Transverse colon (tissue), 4 donors: ENCODE data around the gene MUC6. TPM values are rescaled to one million over a fixed set of nuclear protein-coding genes. Genes with fewer than 3 reads are reported as not detected.

Experiments used
- DNase-seq: peaks from one replicate; pipeline ENCODE4 v3.0.0-alpha.2; 2019
- H3K27ac ChIP-seq, 4 donors: fragments of 200-600 bp; sonication (generic); 2 replicates each; pipeline ENCODE4 v1.5.1; 2016 to 2018; ENCODE audit warnings: inconsistent platforms in 4 of 4
- H3K27me3 ChIP-seq: fragments of 200-600 bp; sonication (generic); 2 replicates; pipeline ENCODE4 v1.5.1; 2017; ENCODE audit warnings: inconsistent platforms
- H3K36me3 ChIP-seq, 4 donors: fragments of 200-600 bp; sonication (generic); 2 replicates each; pipeline ENCODE4 v1.5.1; 2017 to 2019; ENCODE audit warnings: inconsistent platforms in 4 of 4
- H3K4me1 ChIP-seq, 4 donors: fragments of 200-600 bp; sonication (generic); 2 replicates each; pipeline ENCODE4 v1.5.1; 2017 to 2020; ENCODE audit warnings: inconsistent platforms in 4 of 4
- H3K4me3 ChIP-seq, 4 donors: fragments of 200-600 bp; sonication (generic); 1 replicate in 1 of 4; 2 replicates in 3 of 4; pipeline versions ENCODE4 v1.5.1 to v1.6.1; 2017 to 2019; ENCODE audit warnings: inconsistent platforms in 4 of 4
- H3K9me3 ChIP-seq, 2 donors: fragments of 200-600 bp; sonication (generic); 2 replicates each; pipeline ENCODE4 v1.5.1; 2017 to 2019; ENCODE audit warnings: inconsistent platforms in 2 of 2
- EP300 ChIP-seq: sonication (generic); formaldehyde crosslinking; IDR thresholded peaks from one replicate; pipeline ENCODE4 v1.6.1; 2017; ENCODE audit warnings: antibody characterized with exemption, low read depth
- POLR2A ChIP-seq: fragments of 450-650 bp; IDR thresholded peaks from one replicate; pipeline ENCODE4 v1.6.1; 2016; ENCODE audit warnings: antibody characterized with exemption, mild to moderate bottlenecking, moderate library complexity
- POLR2AphosphoS5 ChIP-seq, 3 donors: sonication (generic); formaldehyde crosslinking; IDR thresholded peaks; one replicate each; pipeline ENCODE4 v1.6.1; 2016; ENCODE audit warnings: antibody characterized with exemption in 3 of 3
- WGBS, 2 donors: methylation state at CpG; one replicate each; pipeline ENCODE4 v1.1.5; 2018; ENCODE audit warnings: low coverage in 1 of 2; 5-methylcytosine and 5-hydroxymethylcytosine counted together
- in situ Hi-C, 4 donors: fragments of 200-750 bp; cut with MboI; loops; one replicate each; pipeline versions ENCODE4 v1.15.0 to v1.15.1; 2017; ENCODE audit warnings: low sequenced_read_pairs in 3 of 4, low pct_ligation_motif_present in 1 of 4, low pct_unique_long_range_greater_than_20kb in 1 of 4
- intact Hi-C: fragments of 100-400 bp; cut with DNase I; formaldehyde crosslinking; loops from one replicate; pipeline ENCODE4 v1.15.1; 2023; ENCODE audit warnings: low total_unique reads
- total RNA-seq, 4 donors: library from RNA; depleted of rRNA; stranded (reverse); fragments of >200 nt; gene quantifications; one replicate each; pipeline ENCODE4 v1.1.0, GENCODE V29; 2016
- TF ChIP-seq, protein P1 (sequence below), 5 experiments: fragments of 200-600 bp in 3 of 5; fragments of 450-650 bp in 2 of 5; sonication (generic) in 3 of 5; IDR thresholded peaks; 1 replicate in 2 of 5; 2 replicates in 3 of 5; pipeline ENCODE4 v1.5.1; 2016 to 2017; ENCODE audit warnings: antibody characterized with exemption in 5 of 5, inconsistent platforms in 3 of 5, mild to moderate bottlenecking in 2 of 5, moderate library complexity in 1 of 5

Gene MUC6
- total RNA-seq, 4 donors from 2014 or later = not detected

GRCh38 chr11:1035577-1036283 is 788 bp downstream of the MUC6 start:
- no peaks in the 10 kb centered on the region for H3K4me1 ChIP-seq
- TF ChIP-seq, protein P1, sequence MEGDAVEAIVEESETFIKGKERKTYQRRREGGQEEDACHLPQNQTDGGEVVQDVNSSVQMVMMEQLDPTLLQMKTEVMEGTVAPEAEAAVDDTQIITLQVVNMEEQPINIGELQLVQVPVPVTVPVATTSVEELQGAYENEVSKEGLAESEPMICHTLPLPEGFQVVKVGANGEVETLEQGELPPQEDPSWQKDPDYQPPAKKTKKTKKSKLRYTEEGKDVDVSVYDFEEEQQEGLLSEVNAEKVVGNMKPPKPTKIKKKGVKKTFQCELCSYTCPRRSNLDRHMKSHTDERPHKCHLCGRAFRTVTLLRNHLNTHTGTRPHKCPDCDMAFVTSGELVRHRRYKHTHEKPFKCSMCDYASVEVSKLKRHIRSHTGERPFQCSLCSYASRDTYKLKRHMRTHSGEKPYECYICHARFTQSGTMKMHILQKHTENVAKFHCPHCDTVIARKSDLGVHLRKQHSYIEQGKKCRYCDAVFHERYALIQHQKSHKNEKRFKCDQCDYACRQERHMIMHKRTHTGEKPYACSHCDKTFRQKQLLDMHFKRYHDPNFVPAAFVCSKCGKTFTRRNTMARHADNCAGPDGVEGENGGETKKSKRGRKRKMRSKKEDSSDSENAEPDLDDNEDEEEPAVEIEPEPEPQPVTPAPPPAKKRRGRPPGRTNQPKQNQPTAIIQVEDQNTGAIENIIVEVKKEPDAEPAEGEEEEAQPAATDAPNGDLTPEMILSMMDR (IDR thresholded peaks at IDR 0.05) = no peak
- TF ChIP-seq POLR2AphosphoS5 (IDR thresholded peaks at IDR 0.05) (no peak), POLR2A (no peak), EP300 (no peak)
- H3K27me3 ChIP-seq = peaks cover 28% of the 10 kb centered on the region
- H3K36me3 ChIP-seq = no peaks in the 10 kb centered on the region
- no peak for DNase-seq
- no peaks in the 10 kb centered on the region for H3K9me3 ChIP-seq
- intact Hi-C loops = no loop called here
- H3K27ac ChIP-seq = no peak overlapping the region
- in situ Hi-C loops = loop anchor here in 3 of 4 donors (25.0 kb wide), 2 partner anchors 123 to 173 kb away; partner anchors contain the start of gene CHID1 (in 1 of the 3)
- no peak overlapping the region for H3K4me3 ChIP-seq
- WGBS, 2 donors = 79% methylated on average over 25 of the region's 29 CpGs; no CpG with 5 or more reads in 1 of the 2 donors

DNA sequence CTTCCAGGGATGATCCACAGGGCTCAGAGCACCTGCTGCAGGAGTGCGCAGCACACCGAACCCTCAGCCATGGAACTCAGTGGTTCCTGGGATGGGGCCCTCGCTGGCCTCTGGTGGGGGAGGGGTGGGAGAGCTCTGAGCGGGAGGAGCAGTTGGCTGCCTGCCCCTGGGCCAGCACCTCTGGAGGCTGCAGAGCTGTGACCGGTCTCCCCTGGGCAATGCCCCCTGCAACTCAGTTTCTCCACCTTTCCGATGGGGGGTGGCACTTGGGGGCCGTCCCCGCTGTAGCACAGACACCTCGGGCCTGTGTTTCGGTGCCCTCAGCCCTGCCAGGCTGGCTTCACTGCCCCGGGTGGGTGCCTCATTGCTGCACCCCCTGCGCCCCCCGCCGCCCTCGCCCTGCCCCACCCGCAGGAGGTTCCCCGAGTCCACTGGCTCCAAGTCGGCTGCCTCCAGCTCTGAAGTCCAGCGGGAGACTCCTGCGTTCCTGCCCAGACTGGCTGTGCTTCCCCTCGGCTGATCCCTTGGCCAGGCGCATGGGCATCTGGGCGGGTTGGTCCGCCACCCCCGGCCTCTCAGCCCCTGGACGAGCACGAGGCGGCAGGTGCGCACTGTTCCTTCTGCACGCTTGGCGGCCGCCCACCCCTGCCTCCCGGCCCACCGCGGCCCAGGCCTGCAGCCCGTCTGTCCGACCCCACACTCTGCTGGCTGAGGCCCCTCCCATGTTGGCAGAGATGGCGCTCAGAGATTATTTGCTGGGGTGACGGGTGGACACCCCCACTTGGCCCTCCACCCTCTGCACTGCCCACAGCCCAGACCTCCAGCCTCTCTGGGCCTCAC is 1.8 kb downstream of the MUC6 start:
- H3K4me1 ChIP-seq = no peaks in the 10 kb centered on the region
- intact Hi-C loops (no loop called here), in situ Hi-C loops (loop anchor here in 3 of 4 donors (25.0 kb wide), 2 partner anchors 122 to 172 kb away; partner anchors contain the start of gene CHID1 (in 1 of the 3))
- no peak for TF ChIP-seq POLR2A
- TF ChIP-seq POLR2AphosphoS5 (IDR thresholded peaks at IDR 0.05) = no peak
- TF ChIP-seq, protein P1 (IDR thresholded peaks at IDR 0.05) = no peak
- TF ChIP-seq EP300 = no peak
- no peaks in the 10 kb centered on the region for H3K36me3 ChIP-seq
- WGBS, 2 donors = 68% methylated on average over 35 of the region's 39 CpGs; no CpG with 5 or more reads in 1 of the 2 donors
- H3K27me3 ChIP-seq = peaks cover 29% of the 10 kb centered on the region
- no peak for DNase-seq
- no peaks in the 10 kb centered on the region for H3K9me3 ChIP-seq
- no peak overlapping the region for H3K27ac ChIP-seq
- no peak overlapping the region for H3K4me3 ChIP-seq

GRCh38 chr11:1034001-1034400 is 2.5 kb downstream of the MUC6 start:
- WGBS, 2 donors = 85% methylated on average over 8 of the region's 8 CpGs; no CpG with 5 or more reads in 1 of the 2 donors
- in situ Hi-C loops = loop anchor here in 3 of 4 donors (25.0 kb wide), 2 partner anchors 122 to 172 kb away; partner anchors contain the start of gene CHID1 (in 1 of the 3)

More at GRCh38 chr11:1034001-1034400, 2.5 kb downstream of the MUC6 start:
- intact Hi-C loops = no loop called here
- no peaks in the 10 kb centered on the region for H3K36me3 ChIP-seq
- no peak overlapping the region for H3K4me3 ChIP-seq
- H3K27ac ChIP-seq = no peak overlapping the region
- TF ChIP-seq POLR2A (no peak), POLR2AphosphoS5 (IDR thresholded peaks at IDR 0.05) (no peak), EP300 (no peak)
- TF ChIP-seq, protein P1 (IDR thresholded peaks at IDR 0.05) = no peak
- H3K4me1 ChIP-seq = no peaks in the 10 kb centered on the region
- H3K9me3 ChIP-seq = no peaks in the 10 kb centered on the region
- DNase-seq = no peak
- peaks cover 29% of the 10 kb centered on the region for H3K27me3 ChIP-seq
